Measurements from ENCODE around the gene EEIG1. TPM values are rescaled to one million over a fixed set of nuclear protein-coding genes. Genes with fewer than 3 reads are reported as not detected.

EEIG1 gene
- total RNA-seq, 1 donor from 2014 or later, result 36.0 TPM

DNA sequence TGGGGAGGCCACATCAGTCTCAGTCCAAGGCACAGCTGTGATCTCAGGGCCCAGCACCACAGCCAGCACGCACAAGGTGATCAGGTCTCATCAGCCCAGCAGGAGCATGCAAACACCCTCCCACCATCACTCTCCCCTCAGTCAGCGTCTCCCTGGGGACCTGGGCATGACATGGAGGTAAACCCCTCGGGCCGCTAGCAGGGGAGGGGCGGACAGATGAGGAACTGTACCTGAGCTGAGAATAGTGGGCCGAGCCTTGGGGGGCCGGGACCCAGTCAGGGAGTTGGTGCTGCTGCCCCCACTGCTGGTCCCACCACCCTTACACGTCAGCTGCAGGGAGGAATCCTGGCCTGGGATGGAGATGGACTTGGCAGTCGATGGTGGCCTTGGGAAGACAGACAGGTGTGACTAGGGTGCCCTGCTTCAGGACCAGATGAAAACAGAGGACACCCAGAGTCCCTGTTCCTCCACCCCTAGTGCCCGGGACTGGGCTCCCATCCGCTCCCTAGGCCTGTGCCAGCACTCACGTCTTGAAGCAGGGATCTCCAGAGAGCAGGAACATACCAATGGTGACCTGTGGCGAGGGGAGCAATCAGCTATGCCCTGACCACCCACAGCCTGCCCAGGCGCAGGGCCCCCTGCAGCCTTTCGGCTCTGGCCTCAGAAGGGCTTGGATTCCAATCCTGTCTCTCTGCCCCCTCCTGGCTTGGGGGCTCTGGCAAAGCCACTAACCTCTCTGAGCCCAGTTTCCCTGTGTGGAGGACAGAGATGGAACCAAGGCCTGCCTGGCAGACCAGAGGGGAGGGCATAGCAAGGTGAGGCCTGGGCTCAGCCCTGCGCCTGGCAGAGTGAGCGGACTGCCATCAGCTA lies 32.7 kb downstream of the EEIG1 start:
- intact Hi-C loops (cut with DNase I), result loop anchor here (10.0 kb wide), 1 partner anchor 97 kb away; no protein-coding TSS in a partner anchor
- no peaks in the 10 kb centered on the region for H3K9me3 ChIP-seq
- H3K4me3 ChIP-seq, result no peak overlapping the region
- H3K27ac ChIP-seq, result no peak overlapping the region
- H3K27me3 ChIP-seq (ENCODE audit: low read depth), result no peaks in the 10 kb centered on the region
- ATAC-seq (no peak), DNase-seq (no peak)
- peaks cover 25% of the 10 kb centered on the region for H3K4me1 ChIP-seq
- TF ChIP-seq, protein P1, sequence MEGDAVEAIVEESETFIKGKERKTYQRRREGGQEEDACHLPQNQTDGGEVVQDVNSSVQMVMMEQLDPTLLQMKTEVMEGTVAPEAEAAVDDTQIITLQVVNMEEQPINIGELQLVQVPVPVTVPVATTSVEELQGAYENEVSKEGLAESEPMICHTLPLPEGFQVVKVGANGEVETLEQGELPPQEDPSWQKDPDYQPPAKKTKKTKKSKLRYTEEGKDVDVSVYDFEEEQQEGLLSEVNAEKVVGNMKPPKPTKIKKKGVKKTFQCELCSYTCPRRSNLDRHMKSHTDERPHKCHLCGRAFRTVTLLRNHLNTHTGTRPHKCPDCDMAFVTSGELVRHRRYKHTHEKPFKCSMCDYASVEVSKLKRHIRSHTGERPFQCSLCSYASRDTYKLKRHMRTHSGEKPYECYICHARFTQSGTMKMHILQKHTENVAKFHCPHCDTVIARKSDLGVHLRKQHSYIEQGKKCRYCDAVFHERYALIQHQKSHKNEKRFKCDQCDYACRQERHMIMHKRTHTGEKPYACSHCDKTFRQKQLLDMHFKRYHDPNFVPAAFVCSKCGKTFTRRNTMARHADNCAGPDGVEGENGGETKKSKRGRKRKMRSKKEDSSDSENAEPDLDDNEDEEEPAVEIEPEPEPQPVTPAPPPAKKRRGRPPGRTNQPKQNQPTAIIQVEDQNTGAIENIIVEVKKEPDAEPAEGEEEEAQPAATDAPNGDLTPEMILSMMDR (IDR thresholded peaks at IDR 0.05), result no peak
- peaks cover 29% of the 10 kb centered on the region for H3K36me3 ChIP-seq

DNA sequence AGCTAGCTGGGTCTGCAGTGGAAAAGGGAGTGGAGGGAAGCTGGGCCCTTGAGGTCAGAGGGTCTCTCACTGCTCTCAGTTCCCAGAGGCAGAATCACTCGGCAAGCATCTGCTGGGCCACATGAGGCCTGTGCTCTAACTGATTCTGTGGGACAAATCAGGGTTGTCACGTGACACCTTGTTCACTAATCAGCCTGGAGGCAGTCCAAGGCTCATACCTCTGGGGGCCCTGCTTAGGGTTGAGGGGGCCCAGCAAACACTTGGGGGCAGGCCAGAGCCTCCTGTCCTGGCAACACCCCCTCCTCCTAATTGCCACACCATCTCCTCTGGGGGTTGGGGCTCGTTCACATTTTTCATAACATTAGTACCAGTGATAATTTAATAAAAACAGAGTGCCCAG lies 34.1 kb downstream of the EEIG1 start:
- DNase-seq, result no peak
- TF ChIP-seq, protein P1 (IDR thresholded peaks at IDR 0.05), result no peak
- ATAC-seq, result no peak
- no peaks in the 10 kb centered on the region for H3K9me3 ChIP-seq
- H3K36me3 ChIP-seq, result peaks cover 43% of the 10 kb centered on the region
- no peak overlapping the region for H3K4me3 ChIP-seq
- no peaks in the 10 kb centered on the region for H3K27me3 ChIP-seq (ENCODE audit: low read depth)
- H3K4me1 ChIP-seq, result peaks cover 32% of the 10 kb centered on the region
- no peak overlapping the region for H3K27ac ChIP-seq
- intact Hi-C loops (cut with DNase I), result loop anchor here (10.0 kb wide), 1 partner anchor 98 kb away; no protein-coding TSS in a partner anchor

DNA sequence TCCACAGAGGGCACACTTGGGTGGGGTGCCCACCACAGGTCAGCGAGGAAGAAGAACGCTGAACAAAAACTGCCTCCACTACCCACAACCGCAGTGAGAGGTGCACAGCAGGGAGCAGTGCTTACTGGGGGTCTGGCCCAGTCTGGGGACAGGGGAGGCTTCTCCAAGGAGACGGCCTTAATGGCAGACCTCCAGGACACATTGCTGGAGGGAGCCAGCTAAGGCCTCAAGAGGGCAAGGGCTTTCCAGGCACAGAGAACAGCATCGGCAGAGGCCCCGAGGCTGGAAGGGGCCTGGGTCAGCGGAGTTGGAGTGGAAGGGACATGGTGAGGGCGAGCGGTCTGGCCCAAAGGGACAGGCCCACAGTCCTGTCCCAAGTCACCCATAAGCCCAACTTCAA lies 34.8 kb downstream of the EEIG1 start:
- ATAC-seq, result no peak
- Histone ChIP-seq H3K36me3 (peaks cover 49% of the 10 kb centered on the region), H3K4me1 (peaks cover 32% of the 10 kb centered on the region), H3K4me3 (no peak overlapping the region), H3K27me3 (ENCODE audit: low read depth) (no peaks in the 10 kb centered on the region), H3K27ac (no peak overlapping the region), H3K9me3 (no peaks in the 10 kb centered on the region)
- TF ChIP-seq, protein P1 (IDR thresholded peaks at IDR 0.05), result no peak
- no peak for DNase-seq
- intact Hi-C loops (cut with DNase I), result loop anchor here (10.0 kb wide), 1 partner anchor 99 kb away; no protein-coding TSS in a partner anchor

DNA sequence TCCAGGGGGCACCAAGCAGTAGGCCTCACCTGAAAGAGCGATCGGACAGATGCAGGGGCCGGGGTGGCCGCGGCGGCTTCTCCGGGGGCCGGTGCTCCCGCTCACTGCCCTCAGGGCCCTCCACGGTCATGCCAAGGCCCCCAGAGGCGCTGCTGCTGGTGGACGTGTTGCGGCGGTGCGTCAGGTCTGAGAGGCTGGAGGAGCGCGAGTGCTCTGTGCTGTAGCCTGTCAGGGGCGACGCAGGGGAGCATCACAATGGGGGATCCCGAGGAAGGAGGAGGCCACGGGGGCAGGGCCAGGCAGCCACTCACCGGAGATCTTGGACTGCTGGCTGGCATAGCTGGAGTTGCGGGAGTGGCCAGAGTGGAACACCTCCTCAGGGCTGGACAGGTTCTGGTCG lies 35.5 kb downstream of the EEIG1 start:
- ATAC-seq, result no peak
- Histone ChIP-seq H3K27me3 (ENCODE audit: low read depth) (no peaks in the 10 kb centered on the region), H3K4me3 (no peak overlapping the region), H3K4me1 (peaks cover 27% of the 10 kb centered on the region), H3K9me3 (no peaks in the 10 kb centered on the region), H3K36me3 (peaks cover 50% of the 10 kb centered on the region), H3K27ac (no peak overlapping the region)
- intact Hi-C loops (cut with DNase I), result loop anchor here (10.0 kb wide), 1 partner anchor 99 kb away; no protein-coding TSS in a partner anchor
- DNase-seq, result no peak
- TF ChIP-seq, protein P1 (IDR thresholded peaks at IDR 0.05), result no peak

DNA sequence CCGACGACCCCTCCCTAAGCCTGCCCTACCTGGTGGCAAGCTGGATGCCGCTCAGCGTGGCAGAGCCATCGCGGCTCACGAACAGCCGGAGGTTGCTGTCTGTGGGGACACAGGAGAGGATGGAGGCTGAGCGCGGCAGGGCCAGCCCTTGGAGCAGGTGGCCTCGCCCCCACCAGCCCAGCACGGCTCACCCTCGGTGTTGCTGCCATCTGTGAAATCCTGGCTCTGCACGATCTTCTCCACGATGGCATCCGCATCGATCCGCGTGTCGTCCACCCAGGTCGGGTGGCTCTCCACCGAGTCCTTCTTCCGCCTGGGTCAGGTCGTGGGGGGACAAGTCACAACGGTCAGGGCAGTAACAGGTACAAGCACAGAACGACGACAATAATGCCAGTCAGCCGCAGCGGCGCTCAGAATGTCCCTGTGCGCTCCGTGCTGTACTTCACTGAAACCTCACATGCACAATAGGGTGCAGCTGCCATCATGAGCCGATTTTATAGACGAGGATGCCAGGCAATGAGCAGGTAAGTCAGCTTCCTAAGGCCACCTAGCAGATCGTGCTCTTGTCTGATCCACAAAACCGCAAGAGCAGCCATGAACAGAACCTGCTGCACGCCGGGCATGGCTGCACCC lies 36.1 kb downstream of the EEIG1 start:
- Histone ChIP-seq H3K9me3 (no peaks in the 10 kb centered on the region), H3K36me3 (peaks cover 46% of the 10 kb centered on the region)

More for the DNA sequence above, 36.1 kb downstream of the EEIG1 start:
- Histone ChIP-seq H3K27ac (no peak overlapping the region), H3K4me1 (peaks cover 27% of the 10 kb centered on the region), H3K4me3 (no peak overlapping the region), H3K27me3 (ENCODE audit: low read depth) (no peaks in the 10 kb centered on the region)
- TF ChIP-seq, protein P1 (IDR thresholded peaks at IDR 0.05), result no peak
- no peak for DNase-seq
- intact Hi-C loops (cut with DNase I), result loop anchor here (10.0 kb wide), 1 partner anchor 100 kb away; no protein-coding TSS in a partner anchor
- ATAC-seq, result no peak

All from lower lobe of right lung (tissue), 2 donors.